22Rv1 (cell line): ENCODE results near the gene SMIM13.

Experiments used
- ZFX ChIP-seq: fragments of 450-650 bp; IDR thresholded peaks from 2 replicates; pipeline ENCODE4 v1.6.1; 2017; ENCODE audit warnings: antibody characterized with exemption, borderline replicate concordance
- TF ChIP-seq, protein P1 (sequence below): fragments of 450-650 bp; IDR thresholded peaks from 2 replicates; pipeline ENCODE4 v1.5.1; 2017; ENCODE audit warnings: mild to moderate bottlenecking

DNA sequence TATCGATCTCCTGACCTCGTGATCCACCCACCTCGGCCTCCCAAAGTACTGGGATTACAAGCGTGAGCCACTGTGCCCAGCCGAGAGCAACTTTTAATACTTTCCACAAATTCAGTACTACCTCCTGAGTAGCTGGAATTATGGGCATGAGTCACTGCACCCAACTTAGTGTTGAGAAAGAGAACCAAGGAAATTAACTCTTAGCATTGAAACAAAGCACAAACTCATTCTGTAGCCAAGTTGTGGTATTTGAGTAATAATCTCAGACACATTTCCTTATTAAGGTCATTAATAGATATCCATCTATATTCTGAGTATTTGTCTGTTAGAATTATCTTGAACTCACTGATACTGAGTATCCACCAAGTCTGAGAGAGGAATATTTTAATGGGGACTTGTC, 35.2 kb upstream of the SMIM13 start:
- TF ChIP-seq, protein P1, sequence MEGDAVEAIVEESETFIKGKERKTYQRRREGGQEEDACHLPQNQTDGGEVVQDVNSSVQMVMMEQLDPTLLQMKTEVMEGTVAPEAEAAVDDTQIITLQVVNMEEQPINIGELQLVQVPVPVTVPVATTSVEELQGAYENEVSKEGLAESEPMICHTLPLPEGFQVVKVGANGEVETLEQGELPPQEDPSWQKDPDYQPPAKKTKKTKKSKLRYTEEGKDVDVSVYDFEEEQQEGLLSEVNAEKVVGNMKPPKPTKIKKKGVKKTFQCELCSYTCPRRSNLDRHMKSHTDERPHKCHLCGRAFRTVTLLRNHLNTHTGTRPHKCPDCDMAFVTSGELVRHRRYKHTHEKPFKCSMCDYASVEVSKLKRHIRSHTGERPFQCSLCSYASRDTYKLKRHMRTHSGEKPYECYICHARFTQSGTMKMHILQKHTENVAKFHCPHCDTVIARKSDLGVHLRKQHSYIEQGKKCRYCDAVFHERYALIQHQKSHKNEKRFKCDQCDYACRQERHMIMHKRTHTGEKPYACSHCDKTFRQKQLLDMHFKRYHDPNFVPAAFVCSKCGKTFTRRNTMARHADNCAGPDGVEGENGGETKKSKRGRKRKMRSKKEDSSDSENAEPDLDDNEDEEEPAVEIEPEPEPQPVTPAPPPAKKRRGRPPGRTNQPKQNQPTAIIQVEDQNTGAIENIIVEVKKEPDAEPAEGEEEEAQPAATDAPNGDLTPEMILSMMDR, result no peak
- TF ChIP-seq ZFX, result no peak
